Neural cell (in vitro differentiated cells): Measurements from ENCODE around the gene VDAC1. TPM values are rescaled to one million over a fixed set of nuclear protein-coding genes. Genes with fewer than 3 reads are reported as not detected.

Source experiments
- H2AFZ ChIP-seq: fragments of 200-600, 300-800 bp; sonication (generic), shearing (Covaris generic); 2 replicates; pipeline ENCODE4 v1.6.0; 2014; ENCODE audit warnings: low read depth, mild to moderate bottlenecking, antibody characterized with exemption, low read length, moderate library complexity
- H3F3A ChIP-seq: fragments of 200-600 bp; shearing (Covaris generic); 2 replicates; pipeline ENCODE4 v1.6.1; 2016; ENCODE audit warnings: mild to moderate bottlenecking, moderate library complexity, mixed read lengths, antibody characterized with exemption, low read length; ENCODE audit not compliant: insufficient read depth, poor library complexity, severe bottlenecking
- H3K27ac ChIP-seq: fragments of 200-600, 300-800 bp; sonication (generic), shearing (Covaris generic); 2 replicates; pipeline ENCODE4 v1.5.1; 2014; ENCODE audit warnings: mild to moderate bottlenecking, low read length, moderate library complexity
- H3K27me3 ChIP-seq: fragments of 300-800, 200-600 bp; sonication (generic), shearing (Covaris generic); 2 replicates; pipeline ENCODE4 v1.6.0; 2014; ENCODE audit warnings: mild to moderate bottlenecking, low read depth, low read length, moderate library complexity; ENCODE audit not compliant: insufficient read depth
- H3K36me3 ChIP-seq: fragments of 300-800, 200-600 bp; sonication (generic), shearing (Covaris generic); 2 replicates; pipeline ENCODE4 v1.5.1; 2014; ENCODE audit warnings: mild to moderate bottlenecking, antibody characterized with exemption, low read length, moderate library complexity; ENCODE audit not compliant: insufficient read depth
- H3K4me2 ChIP-seq: fragments of 300-800, 200-600 bp; sonication (generic), shearing (Covaris generic); 2 replicates; pipeline ENCODE4 v1.6.0; 2014; ENCODE audit warnings: mild to moderate bottlenecking, low read length
- H3K4me3 ChIP-seq: fragments of 300-800, 200-600 bp; sonication (generic), shearing (Covaris generic); 2 replicates; pipeline ENCODE4 v1.5.1; 2014; ENCODE audit warnings: mild to moderate bottlenecking, low read length, moderate library complexity
- H3K79me2 ChIP-seq: fragments of 200-600 bp; shearing (Covaris generic); replicated peaks from 2 replicates; pipeline ENCODE4 v1.6.0; 2014; ENCODE audit warnings: mild to moderate bottlenecking, low read length, moderate library complexity; ENCODE audit not compliant: insufficient read depth
- H3K9ac ChIP-seq: fragments of 300-800, 200-600 bp; sonication (generic), shearing (Covaris generic); 2 replicates; pipeline ENCODE4 v1.6.1; 2016; ENCODE audit warnings: mild to moderate bottlenecking, low read length, mixed read lengths
- H3K9me2 ChIP-seq: fragments of 200-600 bp; shearing (Covaris generic); 2 replicates; pipeline ENCODE4 v1.6.1; 2016; ENCODE audit warnings: mild to moderate bottlenecking, low read length, mixed read lengths; ENCODE audit not compliant: insufficient read depth
- H3K9me3 ChIP-seq: fragments of 200-600, 300-800 bp; sonication (generic), shearing (Covaris generic); 2 replicates; pipeline ENCODE4 v1.6.1; 2016; ENCODE audit warnings: mild to moderate bottlenecking, mixed run types, low read length, moderate library complexity, mixed read lengths
- H4K20me1 ChIP-seq: fragments of 200-600 bp; shearing (Covaris generic); 2 replicates; pipeline ENCODE4 v1.6.1; 2016; ENCODE audit warnings: mild to moderate bottlenecking, mixed run types; ENCODE audit not compliant: insufficient read depth
- CTCF ChIP-seq: fragments of 450-650 bp; IDR thresholded peaks from 2 replicates; pipeline ENCODE4 v1.5.1; 2014; ENCODE audit warnings: antibody characterized with exemption, mild to moderate bottlenecking, moderate library complexity; ENCODE audit not compliant: poor library complexity, severe bottlenecking
- EP300 ChIP-seq: fragments of 450-650 bp; conservative IDR thresholded peaks from 2 replicates; pipeline ENCODE4 v1.6.1; 2014; ENCODE audit warnings: antibody characterized with exemption, mild to moderate bottlenecking, moderate library complexity; ENCODE audit not compliant: poor library complexity, severe bottlenecking
- MXI1 ChIP-seq: fragments of 450-650 bp; conservative IDR thresholded peaks from 2 replicates; pipeline ENCODE4 v1.6.1; 2014; ENCODE audit warnings: antibody characterized with exemption, mild to moderate bottlenecking; ENCODE audit not compliant: poor library complexity, severe bottlenecking
- POLR2AphosphoS5 ChIP-seq: IDR thresholded peaks from 2 replicates; pipeline ENCODE4 v1.6.1; 2012
- REST ChIP-seq: IDR thresholded peaks from 2 replicates; pipeline ENCODE4 v1.6.1; 2012; ENCODE audit warnings: borderline replicate concordance
- SMC3 ChIP-seq: fragments of 450-650 bp; conservative IDR thresholded peaks from 2 replicates; pipeline ENCODE4 v1.6.1; 2014; ENCODE audit warnings: antibody characterized with exemption, mild to moderate bottlenecking, moderate library complexity; ENCODE audit not compliant: poor library complexity
- TAF1 ChIP-seq: IDR thresholded peaks from 2 replicates; pipeline ENCODE4 v1.6.1; 2012; ENCODE audit warnings: low read depth
- polyA plus RNA-seq: library from polyadenylated mRNA; depleted of rRNA; stranded (reverse); fragments of >200 nt; gene quantifications from 2 replicates; pipeline ENCODE4 v1.2.3, GENCODE V29; 2014

VDAC1 gene
- polyA plus RNA-seq, 1 donor from 2014 or later: 307 TPM

DNA sequence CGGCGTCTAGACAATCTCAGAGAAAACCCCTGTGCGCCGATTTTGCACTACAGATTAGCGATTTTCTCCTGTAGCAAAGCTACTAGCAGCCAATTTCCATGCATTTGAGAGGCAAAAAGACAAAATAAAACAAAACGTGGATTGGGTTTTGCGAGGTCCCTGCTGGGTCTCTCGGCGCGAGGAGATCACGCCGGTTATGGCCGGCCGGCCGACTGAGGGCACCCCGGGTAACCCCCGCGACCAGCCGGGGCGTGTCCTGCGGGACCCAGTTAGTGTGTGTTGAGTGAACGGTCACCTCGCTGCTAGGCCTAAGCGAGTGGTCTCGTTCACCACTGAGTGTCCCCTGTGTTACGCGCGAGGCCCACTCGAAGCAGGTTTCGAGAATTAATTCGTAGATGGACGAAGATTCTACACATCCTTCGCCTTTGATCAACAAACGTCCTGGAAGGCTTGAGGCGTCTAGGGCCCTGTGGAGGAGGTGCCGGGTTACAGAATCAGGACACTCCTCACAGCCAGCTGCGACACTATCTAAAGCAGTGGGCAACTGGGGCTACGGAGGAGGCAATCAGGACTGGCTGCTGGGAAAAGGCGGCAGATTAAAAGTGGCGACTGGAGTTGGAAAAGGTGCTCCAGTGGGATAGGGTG is 764 bp upstream of the VDAC1 start:
- Histone ChIP-seq H2AFZ (peak overlapping the region; percentile 66), H3K4me3 (peak overlapping the region; percentile 95), H4K20me1 (peaks cover 6% of the 10 kb centered on the region), H3K9ac (peak overlapping the region; percentile 94), H3K27me3 (no peaks in the 10 kb centered on the region), H3K79me2 (peaks cover 33% of the 10 kb centered on the region), H3K9me2 (no peaks in the 10 kb centered on the region), H3K9me3 (no peaks in the 10 kb centered on the region), H3F3A (peaks cover 4% of the 10 kb centered on the region), H3K27ac (peak overlapping the region; percentile 95), H3K4me2 (peak overlapping the region; percentile 88), H3K36me3 (no peaks in the 10 kb centered on the region)
- TF ChIP-seq EP300 (no peak), CTCF (peak; percentile 7), TAF1 (no peak)

DNA sequence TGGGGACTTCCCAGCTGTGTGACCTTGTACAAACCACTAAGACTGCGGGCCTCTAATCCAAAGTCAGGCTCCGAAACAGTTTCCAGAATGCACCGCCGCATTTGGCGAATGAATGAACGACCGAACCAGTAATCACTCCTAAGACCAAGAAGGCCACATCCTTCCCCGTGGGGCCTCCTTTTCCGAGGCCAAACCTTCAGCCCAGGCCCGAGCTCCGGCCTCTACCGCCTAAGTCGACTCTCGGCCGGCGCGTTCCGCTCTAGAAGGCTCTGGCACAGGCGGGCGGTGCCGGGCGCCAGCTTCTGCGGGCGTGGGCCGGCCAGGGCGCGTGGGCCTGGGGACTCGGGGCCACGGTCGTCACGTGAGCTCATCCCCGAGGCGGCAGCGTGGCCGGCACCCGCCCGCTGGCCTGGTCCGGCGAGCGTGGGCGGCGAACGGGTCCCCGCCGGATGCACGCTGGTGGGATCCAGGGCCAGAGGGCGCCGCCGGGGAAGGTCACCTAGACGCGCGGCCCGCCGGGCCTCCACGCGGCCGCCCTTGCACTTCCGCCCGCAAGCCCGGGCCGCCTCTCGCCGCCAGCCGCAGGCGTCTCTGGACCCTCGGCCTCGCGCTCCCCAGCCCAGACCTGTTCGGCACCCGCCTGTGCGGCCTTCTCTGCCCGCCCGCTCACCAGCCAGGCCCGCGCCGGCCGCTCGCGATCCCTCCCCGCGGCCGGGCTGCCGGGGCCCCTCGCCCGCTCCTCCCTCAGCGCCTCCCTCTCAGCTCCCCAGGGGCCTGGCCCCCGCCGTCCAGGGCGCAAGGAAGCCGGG is 754 bp downstream of the VDAC1 start:
- peak overlapping the region; percentile 94 for H3K9ac ChIP-seq
- peak; percentile 80 for TF ChIP-seq MXI1
- TF ChIP-seq REST: peak; percentile 14
- peak; percentile 17 for TF ChIP-seq TAF1
- no peak for TF ChIP-seq POLR2AphosphoS5
- TF ChIP-seq SMC3: no peak
- TF ChIP-seq EP300: no peak
- no peaks in the 10 kb centered on the region for H3K9me2 ChIP-seq
- peaks cover 44% of the 10 kb centered on the region for H3K79me2 ChIP-seq
- H3K9me3 ChIP-seq: no peaks in the 10 kb centered on the region
- H2AFZ ChIP-seq: no peak overlapping the region
- no peaks in the 10 kb centered on the region for H3K27me3 ChIP-seq
- peak overlapping the region; percentile 95 for H3K4me3 ChIP-seq
- peak overlapping the region; percentile 95 for H3K27ac ChIP-seq
- peaks cover 12% of the 10 kb centered on the region for H4K20me1 ChIP-seq
- peaks cover 4% of the 10 kb centered on the region for H3F3A ChIP-seq
- peak overlapping the region; percentile 98 for H3K4me2 ChIP-seq
- no peaks in the 10 kb centered on the region for H3K36me3 ChIP-seq
